ENCODE measurements around the gene ACTMAP. TPM values are rescaled to one million over a fixed set of nuclear protein-coding genes. Genes with fewer than 3 reads are reported as not detected.

ACTMAP gene
- total and polyA plus RNA-seq, 2 of the 13 experiments (the other 11 are each of a cell fraction or from before 2014, with no cell fraction given): 2.2 to 7.9 TPM

DNA sequence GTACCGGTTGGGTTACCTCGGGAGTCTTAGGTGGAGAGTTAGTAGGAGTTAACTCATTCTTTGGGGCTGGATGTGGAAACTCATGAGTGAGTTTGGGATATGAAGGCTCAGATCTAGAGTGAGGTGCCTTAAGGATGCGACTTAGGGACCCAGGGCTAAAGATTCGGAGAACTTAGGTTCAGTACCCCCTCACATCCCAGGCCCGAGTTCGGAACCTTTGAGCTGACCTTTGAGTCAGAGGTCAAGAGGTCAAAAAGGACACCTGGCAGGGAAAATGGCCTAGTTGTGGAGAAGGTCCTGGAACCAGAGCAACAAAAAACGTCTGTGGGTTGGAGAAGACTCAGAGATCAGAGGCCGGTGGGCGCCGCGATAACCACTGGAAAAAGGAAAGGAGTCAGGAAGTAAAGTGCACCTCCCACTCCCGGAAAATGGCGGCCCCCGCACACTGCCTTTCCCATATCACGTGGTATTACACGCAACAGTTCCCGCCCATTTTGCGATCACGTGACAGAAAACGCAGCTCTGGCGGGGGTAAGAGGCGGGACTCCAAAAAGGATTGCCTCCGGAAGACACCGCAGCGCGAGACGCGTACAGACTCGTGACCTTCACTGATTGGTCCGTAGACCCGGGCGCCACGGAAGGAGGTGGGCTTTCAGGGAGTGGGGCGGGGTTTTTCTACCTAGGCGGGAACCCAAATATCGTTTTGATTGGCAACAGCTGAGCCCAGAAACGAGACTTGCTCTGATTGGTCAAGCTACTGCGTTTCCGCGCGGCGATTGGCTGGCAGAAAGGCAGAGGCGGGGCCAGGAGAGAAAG, at the start of gene ACTMAP (continued):
- TF ChIP-seq ZNF367 (CRISPR knock-in tag; IDR thresholded peaks at IDR 0.05; ENCODE audit: borderline replicate concordance) (no peak), HHEX (CRISPR knock-in tag; IDR thresholded peaks at IDR 0.05) (no peak), STAG1 (CRISPR knock-in tag; IDR thresholded peaks at IDR 0.05) (no peak), ZNF768 (CRISPR knock-in tag; IDR thresholded peaks at IDR 0.05) (no peak), MED13 (CRISPR knock-in tag; IDR thresholded peaks at IDR 0.05) (no peak), ZNF720 (CRISPR knock-in tag; IDR thresholded peaks at IDR 0.05) (no peak), KMT2B (CRISPR knock-in tag; IDR thresholded peaks at IDR 0.05) (peak; percentile 45; the same call in 1 of the 2 replicates), CEBPG (CRISPR knock-in tag; IDR thresholded peaks at IDR 0.05) (no peak)
- TF ChIP-seq, protein P1, sequence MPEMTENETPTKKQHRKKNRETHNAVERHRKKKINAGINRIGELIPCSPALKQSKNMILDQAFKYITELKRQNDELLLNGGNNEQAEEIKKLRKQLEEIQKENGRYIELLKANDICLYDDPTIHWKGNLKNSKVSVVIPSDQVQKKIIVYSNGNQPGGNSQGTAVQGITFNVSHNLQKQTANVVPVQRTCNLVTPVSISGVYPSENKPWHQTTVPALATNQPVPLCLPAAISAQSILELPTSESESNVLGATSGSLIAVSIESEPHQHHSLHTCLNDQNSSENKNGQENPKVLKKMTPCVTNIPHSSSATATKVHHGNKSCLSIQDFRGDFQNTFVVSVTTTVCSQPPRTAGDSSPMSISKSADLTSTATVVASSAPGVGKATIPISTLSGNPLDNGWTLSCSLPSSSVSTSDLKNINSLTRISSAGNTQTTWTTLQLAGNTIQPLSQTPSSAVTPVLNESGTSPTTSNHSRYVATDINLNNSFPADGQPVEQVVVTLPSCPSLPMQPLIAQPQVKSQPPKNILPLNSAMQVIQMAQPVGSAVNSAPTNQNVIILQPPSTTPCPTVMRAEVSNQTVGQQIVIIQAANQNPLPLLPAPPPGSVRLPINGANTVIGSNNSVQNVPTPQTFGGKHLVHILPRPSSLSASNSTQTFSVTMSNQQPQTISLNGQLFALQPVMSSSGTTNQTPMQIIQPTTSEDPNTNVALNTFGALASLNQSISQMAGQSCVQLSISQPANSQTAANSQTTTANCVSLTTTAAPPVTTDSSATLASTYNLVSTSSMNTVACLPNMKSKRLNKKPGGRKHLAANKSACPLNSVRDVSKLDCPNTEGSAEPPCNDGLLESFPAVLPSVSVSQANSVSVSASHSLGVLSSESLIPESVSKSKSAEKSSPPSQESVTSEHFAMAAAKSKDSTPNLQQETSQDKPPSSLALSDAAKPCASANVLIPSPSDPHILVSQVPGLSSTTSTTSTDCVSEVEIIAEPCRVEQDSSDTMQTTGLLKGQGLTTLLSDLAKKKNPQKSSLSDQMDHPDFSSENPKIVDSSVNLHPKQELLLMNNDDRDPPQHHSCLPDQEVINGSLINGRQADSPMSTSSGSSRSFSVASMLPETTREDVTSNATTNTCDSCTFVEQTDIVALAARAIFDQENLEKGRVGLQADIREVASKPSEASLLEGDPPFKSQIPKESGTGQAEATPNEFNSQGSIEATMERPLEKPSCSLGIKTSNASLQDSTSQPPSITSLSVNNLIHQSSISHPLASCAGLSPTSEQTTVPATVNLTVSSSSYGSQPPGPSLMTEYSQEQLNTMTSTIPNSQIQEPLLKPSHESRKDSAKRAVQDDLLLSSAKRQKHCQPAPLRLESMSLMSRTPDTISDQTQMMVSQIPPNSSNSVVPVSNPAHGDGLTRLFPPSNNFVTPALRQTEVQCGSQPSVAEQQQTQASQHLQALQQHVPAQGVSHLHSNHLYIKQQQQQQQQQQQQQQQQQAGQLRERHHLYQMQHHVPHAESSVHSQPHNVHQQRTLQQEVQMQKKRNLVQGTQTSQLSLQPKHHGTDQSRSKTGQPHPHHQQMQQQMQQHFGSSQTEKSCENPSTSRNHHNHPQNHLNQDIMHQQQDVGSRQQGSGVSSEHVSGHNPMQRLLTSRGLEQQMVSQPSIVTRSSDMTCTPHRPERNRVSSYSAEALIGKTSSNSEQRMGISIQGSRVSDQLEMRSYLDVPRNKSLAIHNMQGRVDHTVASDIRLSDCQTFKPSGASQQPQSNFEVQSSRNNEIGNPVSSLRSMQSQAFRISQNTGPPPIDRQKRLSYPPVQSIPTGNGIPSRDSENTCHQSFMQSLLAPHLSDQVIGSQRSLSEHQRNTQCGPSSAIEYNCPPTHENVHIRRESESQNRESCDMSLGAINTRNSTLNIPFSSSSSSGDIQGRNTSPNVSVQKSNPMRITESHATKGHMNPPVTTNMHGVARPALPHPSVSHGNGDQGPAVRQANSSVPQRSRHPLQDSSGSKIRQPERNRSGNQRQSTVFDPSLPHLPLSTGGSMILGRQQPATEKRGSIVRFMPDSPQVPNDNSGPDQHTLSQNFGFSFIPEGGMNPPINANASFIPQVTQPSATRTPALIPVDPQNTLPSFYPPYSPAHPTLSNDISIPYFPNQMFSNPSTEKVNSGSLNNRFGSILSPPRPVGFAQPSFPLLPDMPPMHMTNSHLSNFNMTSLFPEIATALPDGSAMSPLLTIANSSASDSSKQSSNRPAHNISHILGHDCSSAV (CRISPR knock-in tag; IDR thresholded peaks at IDR 0.05; ENCODE audit: borderline replicate concordance): no peak
- TF ChIP-seq, protein P2, sequence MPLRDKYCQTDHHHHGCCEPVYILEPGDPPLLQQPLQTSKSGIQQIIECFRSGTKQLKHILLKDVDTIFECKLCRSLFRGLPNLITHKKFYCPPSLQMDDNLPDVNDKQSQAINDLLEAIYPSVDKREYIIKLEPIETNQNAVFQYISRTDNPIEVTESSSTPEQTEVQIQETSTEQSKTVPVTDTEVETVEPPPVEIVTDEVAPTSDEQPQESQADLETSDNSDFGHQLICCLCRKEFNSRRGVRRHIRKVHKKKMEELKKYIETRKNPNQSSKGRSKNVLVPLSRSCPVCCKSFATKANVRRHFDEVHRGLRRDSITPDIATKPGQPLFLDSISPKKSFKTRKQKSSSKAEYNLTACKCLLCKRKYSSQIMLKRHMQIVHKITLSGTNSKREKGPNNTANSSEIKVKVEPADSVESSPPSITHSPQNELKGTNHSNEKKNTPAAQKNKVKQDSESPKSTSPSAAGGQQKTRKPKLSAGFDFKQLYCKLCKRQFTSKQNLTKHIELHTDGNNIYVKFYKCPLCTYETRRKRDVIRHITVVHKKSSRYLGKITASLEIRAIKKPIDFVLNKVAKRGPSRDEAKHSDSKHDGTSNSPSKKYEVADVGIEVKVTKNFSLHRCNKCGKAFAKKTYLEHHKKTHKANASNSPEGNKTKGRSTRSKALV (CRISPR knock-in tag; IDR thresholded peaks at IDR 0.05): no peak
- TF ChIP-seq, protein P3, sequence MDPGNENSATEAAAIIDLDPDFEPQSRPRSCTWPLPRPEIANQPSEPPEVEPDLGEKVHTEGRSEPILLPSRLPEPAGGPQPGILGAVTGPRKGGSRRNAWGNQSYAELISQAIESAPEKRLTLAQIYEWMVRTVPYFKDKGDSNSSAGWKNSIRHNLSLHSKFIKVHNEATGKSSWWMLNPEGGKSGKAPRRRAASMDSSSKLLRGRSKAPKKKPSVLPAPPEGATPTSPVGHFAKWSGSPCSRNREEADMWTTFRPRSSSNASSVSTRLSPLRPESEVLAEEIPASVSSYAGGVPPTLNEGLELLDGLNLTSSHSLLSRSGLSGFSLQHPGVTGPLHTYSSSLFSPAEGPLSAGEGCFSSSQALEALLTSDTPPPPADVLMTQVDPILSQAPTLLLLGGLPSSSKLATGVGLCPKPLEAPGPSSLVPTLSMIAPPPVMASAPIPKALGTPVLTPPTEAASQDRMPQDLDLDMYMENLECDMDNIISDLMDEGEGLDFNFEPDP (CRISPR knock-in tag; conservative IDR thresholded peaks at IDR 0.05): no peak
- TF ChIP-seq, protein P4, sequence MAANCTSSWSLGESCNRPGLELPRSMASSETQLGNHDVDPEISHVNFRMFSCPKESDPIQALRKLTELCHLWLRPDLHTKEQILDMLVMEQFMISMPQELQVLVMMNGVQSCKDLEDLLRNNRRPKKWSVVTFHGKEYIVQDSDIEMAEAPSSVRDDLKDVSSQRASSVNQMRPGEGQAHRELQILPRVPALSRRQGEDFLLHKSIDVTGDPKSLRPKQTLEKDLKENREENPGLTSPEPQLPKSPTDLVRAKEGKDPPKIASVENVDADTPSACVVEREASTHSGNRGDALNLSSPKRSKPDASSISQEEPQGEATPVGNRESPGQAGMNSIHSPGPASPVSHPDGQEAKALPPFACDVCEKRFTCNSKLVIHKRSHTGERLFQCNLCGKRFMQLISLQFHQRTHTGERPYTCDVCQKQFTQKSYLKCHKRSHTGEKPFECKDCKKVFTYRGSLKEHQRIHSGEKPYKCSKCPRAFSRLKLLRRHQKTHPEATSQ (CRISPR knock-in tag; IDR thresholded peaks at IDR 0.05; ENCODE audit: borderline replicate concordance): no peak
- TF ChIP-seq, protein P5, sequence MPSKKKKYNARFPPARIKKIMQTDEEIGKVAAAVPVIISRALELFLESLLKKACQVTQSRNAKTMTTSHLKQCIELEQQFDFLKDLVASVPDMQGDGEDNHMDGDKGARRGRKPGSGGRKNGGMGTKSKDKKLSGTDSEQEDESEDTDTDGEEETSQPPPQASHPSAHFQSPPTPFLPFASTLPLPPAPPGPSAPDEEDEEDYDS (CRISPR knock-in tag; IDR thresholded peaks at IDR 0.05): peak; percentile 76; the same call in 1 of the 2 replicates
